Right lobe of liver (tissue), 4 donors: ENCODE measurements around the gene HUS1.

ENCODE experiments used
- POLR2A ChIP-seq: fragments of 450-650 bp; IDR thresholded peaks from one replicate; pipeline ENCODE4 v1.6.1; 2017; ENCODE audit warnings: antibody characterized with exemption, mild to moderate bottlenecking
- TF ChIP-seq, protein P1 (sequence below), 4 donors: fragments of 200-600 bp in 3 of 4; fragments of 450-650 bp in 1 of 4; IDR thresholded peaks; one replicate each; pipeline versions ENCODE4 v1.5.1 to v1.8.0; 2016 to 2022; ENCODE audit warnings: antibody characterized with exemption in 4 of 4, mild to moderate bottlenecking in 2 of 4
- donor health status: DM: no; HTN: no; CAD: no.
- donor health status: DM: no; HTN: no; CAD: no.
- donor health status: DM: no; HTN: yes; CAD: no.

DNA sequence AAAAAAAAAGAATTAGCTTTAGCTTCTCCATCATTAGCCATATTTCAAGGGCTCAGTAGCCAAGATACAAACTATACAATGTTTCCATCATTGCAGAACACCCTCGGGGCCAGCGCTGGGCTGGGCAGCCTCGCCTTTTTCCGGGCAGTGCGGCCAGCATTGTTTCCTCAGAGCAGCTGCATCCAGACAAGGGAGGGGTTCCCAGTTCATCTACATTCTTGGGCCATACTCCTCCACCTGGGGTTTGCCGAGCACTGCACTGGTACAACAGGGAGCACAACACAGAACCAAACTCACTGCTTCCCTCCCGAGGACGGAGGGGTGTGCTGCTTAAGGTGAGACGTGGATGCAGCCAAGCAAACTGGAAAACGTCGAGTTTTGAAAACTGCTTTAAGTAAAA is 28.7 kb downstream of the HUS1 start:
- TF ChIP-seq, protein P1, sequence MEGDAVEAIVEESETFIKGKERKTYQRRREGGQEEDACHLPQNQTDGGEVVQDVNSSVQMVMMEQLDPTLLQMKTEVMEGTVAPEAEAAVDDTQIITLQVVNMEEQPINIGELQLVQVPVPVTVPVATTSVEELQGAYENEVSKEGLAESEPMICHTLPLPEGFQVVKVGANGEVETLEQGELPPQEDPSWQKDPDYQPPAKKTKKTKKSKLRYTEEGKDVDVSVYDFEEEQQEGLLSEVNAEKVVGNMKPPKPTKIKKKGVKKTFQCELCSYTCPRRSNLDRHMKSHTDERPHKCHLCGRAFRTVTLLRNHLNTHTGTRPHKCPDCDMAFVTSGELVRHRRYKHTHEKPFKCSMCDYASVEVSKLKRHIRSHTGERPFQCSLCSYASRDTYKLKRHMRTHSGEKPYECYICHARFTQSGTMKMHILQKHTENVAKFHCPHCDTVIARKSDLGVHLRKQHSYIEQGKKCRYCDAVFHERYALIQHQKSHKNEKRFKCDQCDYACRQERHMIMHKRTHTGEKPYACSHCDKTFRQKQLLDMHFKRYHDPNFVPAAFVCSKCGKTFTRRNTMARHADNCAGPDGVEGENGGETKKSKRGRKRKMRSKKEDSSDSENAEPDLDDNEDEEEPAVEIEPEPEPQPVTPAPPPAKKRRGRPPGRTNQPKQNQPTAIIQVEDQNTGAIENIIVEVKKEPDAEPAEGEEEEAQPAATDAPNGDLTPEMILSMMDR (IDR thresholded peaks at IDR 0.05) = no peak
- no peak for TF ChIP-seq POLR2A
